GM18505 (cell line): Measurements from ENCODE around the gene NPBWR2.

Source experiments
- ATAC-seq: cut with Tn5 transposase; IDR thresholded peaks from one replicate; pipeline ENCODE4 v1.9.1; 2021; ENCODE audit not compliant: unreplicated experiment
- POLR2A ChIP-seq: IDR thresholded peaks from 4 replicates; pipeline ENCODE4 v1.6.1; 2011; ENCODE audit warnings: borderline replicate concordance; ENCODE audit not compliant: insufficient read depth, insufficient read length; ENCODE audit errors: extremely low read depth

NPBWR2 gene, protein sequence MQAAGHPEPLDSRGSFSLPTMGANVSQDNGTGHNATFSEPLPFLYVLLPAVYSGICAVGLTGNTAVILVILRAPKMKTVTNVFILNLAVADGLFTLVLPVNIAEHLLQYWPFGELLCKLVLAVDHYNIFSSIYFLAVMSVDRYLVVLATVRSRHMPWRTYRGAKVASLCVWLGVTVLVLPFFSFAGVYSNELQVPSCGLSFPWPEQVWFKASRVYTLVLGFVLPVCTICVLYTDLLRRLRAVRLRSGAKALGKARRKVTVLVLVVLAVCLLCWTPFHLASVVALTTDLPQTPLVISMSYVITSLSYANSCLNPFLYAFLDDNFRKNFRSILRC

DNA sequence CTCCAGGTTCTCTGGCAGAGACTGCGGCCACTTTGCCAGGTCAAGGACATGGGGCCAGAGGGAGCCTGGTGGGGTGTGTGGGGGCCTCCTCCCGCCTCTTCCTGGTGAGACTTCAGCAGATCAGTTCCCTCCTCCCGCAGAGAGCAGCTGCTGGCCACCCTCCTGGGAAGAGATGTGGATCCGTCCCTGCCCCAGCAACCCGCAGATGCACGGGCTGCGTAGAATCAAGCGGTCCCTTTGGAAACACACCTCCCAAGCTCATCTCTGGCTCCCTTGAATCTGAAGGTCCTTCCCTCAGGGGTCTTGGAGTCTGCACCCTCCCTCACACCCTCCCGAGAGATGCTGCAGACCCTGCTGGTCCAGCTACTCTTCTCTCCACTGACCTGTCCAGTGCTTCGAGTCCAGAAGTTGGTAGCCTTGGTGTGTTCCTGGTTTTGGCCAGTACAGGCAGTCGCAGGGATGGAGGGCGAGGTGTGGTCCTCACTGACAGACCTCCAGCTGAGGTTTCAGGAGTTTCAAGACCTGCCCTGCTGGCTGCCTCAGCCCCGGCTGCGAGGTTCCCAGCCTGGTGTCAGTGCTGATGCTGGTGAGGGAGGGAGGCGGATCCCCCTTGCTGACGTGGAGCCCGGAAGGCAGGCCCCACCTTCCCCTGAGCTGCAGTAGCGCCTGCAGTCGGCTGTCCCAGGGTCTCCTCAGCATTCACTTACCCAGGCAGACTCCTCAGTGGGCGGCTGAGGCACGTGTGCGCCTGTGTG is at the start of gene NPBWR2:
NPBWR2 (minus strand) TSS at position 585 of the 755 bp plus-strand sequence. CDS start 734 bp downstream, outside the sequence.
- TF ChIP-seq POLR2A: no peak
- ATAC-seq: no peak

DNA sequence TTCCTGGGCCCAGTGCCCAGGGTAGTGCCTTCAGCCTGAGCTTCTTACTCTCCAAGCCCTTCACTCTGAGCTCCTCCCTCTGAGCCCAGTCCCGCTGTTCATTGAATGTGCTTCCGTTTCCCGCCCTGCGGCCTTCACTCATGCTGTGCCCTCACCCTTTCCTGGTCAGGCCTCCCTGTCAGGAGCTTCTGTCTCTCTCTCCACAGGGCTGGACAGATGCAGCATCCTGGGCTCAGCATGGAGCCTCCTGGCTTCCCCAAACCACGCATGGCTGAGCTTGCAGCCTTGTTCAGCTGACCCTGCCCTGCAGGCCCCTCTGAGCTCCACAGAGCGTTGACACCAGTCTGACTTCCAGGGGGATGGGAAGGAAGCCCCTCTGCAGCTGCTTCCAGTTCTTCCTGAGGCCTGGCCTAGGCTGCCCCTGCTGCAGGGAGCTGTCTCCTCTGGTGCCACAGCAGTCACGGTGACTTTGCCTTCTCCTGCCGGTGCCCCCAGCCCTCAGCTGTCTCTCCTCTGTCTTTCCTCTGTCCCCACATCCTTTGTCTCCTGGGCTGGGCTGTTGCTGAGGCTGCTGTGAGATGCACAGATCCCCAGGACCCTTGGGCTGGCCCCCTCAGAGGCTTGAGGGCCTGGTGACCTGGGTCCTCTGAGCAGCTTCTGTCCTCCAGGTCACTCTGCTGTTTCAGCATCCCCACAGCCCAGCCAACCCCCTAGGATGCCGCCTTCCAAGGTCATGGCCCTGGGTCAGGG is 48.9 kb upstream of the NPBWR2 start:
- ATAC-seq: no peak

DNA sequence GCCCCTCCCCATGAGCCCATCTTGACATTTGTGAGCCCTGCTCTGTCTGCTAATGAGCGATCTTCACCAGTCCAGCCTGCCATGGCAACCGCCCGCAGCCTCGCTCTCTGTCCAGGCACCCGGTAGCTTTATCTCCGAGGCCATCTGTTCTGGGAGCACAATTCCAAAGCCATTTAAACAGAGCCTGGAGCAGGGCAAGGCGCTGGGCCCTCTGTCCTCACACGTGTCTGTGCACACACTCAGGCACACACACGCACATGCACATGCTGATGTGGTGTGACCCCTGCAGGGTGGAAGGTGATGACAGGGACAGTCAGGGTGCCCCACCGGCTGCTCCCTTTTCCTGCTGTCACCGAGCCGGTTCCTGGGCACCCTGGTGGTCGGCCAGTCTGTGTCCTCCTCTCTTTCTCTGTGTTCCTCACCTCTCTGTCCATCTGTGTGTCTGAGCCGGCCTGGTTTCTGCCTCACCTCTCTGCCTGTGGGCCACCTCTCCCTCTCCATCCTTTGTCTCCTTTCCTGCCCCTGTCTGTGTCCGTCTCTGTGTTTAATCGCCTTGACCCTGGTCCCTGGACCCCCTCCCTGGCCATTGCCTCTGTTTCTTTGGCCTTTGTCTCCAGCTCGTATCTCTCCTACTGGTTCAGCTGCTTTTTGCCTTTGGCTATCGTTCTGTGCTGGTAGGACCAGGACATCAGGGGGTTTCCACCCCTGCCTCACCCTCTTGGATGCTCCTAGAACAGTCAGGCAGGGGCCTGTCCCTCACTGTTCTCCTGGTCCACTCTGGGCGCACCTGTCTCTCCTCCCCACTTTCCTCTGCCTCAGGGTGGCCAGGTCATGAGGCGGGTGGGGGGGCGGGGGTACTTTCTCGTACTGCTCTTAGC is 48.1 kb upstream of the NPBWR2 start:
- ATAC-seq: no peak
- no peak for TF ChIP-seq POLR2A

More for the DNA sequence above, 48.9 kb upstream of the NPBWR2 start:
- TF ChIP-seq POLR2A: no peak

DNA sequence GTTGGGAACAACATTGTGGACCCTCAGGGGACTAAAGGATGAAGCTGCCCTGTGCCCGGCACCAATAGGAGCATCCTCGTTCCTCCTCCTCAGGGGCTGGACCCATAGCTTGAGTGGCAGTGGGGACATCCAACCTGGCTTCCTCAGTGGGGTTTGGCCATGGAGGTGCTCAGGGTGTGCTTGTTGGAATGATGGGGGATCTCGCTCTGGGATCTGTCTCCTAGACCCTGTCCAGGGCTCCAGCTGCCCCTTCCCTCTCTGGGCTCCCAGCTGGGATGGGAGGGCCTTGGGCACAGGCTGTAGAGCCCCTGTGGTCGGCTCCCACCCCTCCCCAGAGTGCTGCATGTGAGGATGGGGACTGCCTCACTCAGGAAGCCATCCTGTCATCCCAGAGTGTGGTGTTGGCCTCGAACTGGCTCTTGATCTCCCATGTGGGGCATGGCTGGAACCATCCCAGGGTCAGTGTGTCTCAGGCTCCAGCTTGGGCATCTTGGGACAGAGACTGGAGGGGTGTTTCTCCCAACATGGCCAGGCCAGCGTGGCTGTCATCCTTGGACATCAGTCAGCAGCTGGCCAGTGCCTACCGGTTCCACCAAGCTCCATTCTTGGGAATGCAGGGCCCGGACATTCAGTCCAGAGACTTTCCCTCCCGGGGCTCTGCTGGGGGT is 47.4 kb upstream of the NPBWR2 start:
- no peak for ATAC-seq

DNA sequence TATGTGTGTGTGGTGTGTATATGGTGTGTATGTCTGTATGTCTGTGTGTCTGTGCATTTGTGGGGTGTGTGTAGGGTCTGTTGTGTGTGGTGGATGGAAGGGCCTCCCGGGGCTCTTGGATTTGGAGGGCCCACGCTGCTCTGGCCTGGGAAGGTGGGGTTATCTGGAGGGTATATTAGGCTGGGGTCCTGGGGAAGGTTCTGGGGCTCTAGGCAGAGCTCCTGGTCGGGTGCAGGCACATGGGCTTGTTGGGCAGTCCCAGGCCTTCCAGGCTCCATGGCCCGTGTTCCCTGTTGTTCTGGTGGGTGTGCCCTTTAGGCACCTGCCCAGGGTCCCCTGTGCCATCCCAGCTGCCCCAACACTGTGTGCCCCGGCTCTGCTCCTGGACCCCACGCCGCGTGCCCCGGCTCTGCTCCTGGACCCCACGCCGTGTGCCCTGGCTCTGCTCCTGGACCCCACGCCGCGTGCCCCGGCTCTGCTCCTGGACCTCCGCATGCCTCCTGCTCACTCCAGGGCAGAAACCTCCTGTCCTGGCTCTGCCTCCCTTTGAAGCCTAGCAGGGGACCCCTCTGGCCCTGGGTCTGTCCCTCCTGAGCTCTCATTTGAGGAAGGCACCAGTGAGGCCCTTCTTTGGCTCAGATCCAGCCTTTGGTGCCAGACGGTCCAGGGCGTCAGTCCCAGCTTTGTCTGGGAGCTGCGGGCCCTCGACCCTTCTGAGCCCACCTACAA is 46.7 kb upstream of the NPBWR2 start:
- no peak for ATAC-seq
- no peak for TF ChIP-seq POLR2A

More for the DNA sequence above, 47.4 kb upstream of the NPBWR2 start:
- no peak for TF ChIP-seq POLR2A

DNA sequence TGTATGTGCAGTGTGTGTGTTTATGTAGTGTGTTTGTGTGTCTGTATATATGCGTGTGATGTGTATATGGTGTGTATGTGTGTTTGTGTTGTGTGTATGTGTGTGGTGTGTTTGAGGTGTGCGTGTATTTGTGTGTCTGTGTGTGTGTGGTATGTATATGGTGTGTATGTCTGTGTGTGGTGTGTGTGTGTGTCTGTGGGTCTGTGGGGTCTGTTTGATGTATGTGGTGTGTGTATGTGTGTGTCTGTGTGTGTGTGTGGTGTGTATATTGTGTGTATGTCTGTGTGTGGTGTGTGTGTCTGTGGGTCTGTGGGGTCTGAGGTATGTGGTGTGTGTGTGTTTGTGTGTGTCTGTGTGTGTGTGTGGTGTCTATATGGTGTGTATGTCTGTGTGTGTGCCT is 46.0 kb upstream of the NPBWR2 start:
- no peak for ATAC-seq
- TF ChIP-seq POLR2A: no peak

DNA sequence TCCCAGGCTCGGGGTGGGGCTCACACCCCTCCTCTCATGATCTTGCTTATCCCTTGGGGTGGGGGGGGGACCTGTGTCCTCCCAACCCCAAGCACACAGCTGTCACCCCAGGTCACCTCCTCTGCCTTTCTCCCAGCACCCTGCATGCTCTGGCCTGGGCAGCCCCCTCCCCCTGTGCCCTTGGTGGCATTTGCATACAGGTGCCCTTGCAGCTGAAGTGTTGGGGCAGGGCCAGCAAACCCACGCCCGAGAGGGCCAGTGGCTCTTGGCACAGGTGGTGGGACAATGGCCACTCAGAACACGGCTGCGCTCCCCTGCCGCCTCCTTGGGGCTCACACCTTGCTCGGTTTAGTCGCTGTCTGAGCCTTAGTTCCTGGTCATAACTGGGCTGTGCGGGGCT is 45.5 kb upstream of the NPBWR2 start:
- no peak for ATAC-seq
- TF ChIP-seq POLR2A: no peak

DNA sequence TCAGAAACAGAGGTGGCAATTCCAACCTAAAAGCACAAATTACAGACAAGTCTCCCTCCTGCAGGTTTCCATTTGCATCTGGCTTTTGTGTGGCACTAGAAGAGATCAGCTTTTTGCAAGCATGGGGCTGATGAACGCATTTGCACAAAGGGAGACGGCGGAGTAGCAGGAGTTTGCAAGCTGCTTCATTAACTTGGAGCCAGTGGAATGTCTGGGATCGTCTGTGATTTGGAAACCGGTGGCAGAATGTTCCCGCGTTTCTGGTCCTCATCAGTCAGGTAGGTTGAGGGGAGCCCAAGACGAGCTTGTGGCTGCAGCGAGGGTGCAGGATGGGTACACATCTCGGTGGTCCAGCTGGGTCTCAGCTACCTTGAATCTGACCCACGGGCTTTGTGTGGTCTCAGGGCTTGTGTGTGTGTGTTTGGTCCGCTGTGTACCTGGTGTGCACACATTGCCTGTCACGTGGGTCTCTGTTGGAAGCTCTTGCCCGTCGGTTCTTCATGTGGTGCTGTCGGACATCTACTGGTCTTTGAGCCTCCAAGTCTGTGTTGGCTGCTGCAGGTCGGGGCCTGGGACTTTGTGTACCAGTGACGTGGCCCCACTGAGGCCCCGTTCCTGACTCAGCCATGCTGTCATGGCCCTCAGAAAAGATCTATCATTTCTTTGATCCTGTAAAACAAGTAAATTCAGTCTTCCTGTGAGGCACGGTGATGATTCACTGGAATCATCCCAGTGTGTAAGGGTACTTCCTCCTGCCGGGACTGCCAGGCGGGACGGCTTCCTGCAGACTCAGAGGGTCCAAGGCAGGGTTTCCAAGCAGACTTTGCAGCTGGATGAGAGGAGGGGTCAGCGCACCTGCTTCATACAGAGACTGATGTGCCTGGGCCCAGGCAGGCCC is 44.5 kb upstream of the NPBWR2 start:
- TF ChIP-seq POLR2A: no peak
- ATAC-seq: no peak

DNA sequence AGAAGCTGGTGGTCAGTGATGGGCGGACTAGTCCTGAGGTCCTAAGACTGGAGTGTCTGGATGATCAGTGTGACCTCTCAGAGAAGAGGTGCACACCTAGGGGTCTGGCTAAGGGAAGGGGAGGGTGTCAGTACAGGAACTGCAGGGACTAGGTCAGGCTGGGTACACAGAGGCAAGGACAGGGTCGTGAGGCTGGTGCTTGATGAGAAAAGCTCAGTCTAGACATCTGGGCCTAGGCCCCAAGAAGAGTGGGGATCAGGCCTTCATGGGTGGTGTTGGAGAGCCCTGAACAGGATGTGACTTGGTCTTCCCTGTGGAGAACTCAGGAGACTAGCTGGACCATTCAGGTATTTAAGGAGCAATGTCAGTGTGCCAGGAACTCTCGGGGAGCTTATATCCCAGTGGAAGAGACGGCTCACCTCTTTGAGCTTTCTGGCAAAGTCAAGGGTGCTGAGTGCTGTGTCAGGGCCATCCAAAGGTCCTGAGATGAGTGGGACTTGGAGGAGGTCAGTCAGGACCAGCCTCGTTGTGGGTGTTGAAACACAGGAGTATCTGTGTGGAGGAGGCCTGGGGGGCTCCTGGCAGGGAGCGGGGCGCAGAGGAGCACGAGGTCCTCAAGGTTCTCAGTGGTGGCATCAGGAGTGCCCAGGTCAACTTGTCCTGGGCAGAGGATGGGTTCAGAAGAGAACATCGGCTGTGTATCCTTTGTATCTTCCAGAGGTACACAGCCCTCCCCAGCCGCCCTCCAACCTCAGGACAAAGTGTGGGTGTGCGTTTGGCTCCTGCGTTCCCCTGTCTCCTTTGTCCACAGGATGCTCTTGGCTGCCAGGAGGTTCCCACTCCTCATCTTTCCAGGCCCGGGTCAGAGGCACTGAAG is 43.6 kb upstream of the NPBWR2 start:
- TF ChIP-seq POLR2A: no peak
- ATAC-seq: no peak
